Caco-2 (cell line): ENCODE data around the gene ACAP3. TPM values are rescaled to one million over a fixed set of nuclear protein-coding genes. Genes with fewer than 3 reads are reported as not detected.

Experiments used
- BruUV-seq: library from RNA; stranded (reverse); fragments of 400-500 nt; replicated peaks from 2 replicates; lab custom pipeline; 2021; lab: Mats Ljungman, UMichigan
- CTCF ChIA-PET: fragments of 300-600 bp; sonication (Branson Sonifier 250); formaldehyde crosslinking; loops from one replicate; lab custom pipeline; 2022; ENCODE audit warnings: antibody characterized with exemption; lab: Charles Lee
- POLR2A ChIA-PET: fragments of 300-600 bp; sonication (Branson Sonifier 250); formaldehyde crosslinking; loops from one replicate; lab custom pipeline; 2022; ENCODE audit warnings: antibody characterized with exemption; lab: Charles Lee
- DNase-seq, 2 experiments: peaks; one replicate each; pipeline versions ENCODE4 v3.0.0 to v3.0.0-alpha.2; 2020 to 2022
- H3K27me3 ChIP-seq: replicated peaks from 2 replicates; pipeline ENCODE4 v1.6.0; 2011; ENCODE audit warnings: low read length; ENCODE audit not compliant: control insufficient read depth, insufficient read depth
- H3K36me3 ChIP-seq: 2 replicates; pipeline ENCODE4 v1.5.1; 2011; ENCODE audit warnings: low read length; ENCODE audit not compliant: control insufficient read depth, insufficient read depth
- H3K4me1 ChIP-seq: fragments of 250-450 bp; sonication (Bioruptor Pico); 2 replicates; pipeline ENCODE4 v1.5.1; 2020; ENCODE audit warnings: mild to moderate bottlenecking
- H3K4me3 ChIP-seq: 2 replicates; pipeline ENCODE4 v1.5.1; 2011; ENCODE audit warnings: low read depth, mild to moderate bottlenecking, control low read depth, low read length
- H3K9me3 ChIP-seq: fragments of 250-450 bp; sonication (Bioruptor Pico); 2 replicates; pipeline ENCODE4 v1.5.1; 2020; ENCODE audit warnings: mild to moderate bottlenecking, moderate library complexity
- H3K27ac Mint-ChIP-seq: one replicate; pipeline ENCODE4 v1.8.0; 2022; ENCODE audit warnings: mixed read lengths; ENCODE audit not compliant: unreplicated experiment
- H3K27me3 Mint-ChIP-seq: one replicate; pipeline ENCODE4 v1.8.0; 2022; ENCODE audit warnings: mixed read lengths; ENCODE audit not compliant: insufficient read depth, unreplicated experiment
- H3K36me3 Mint-ChIP-seq: one replicate; pipeline ENCODE4 v1.8.0; 2022; ENCODE audit warnings: mild to moderate bottlenecking, mixed read lengths; ENCODE audit not compliant: insufficient read depth, unreplicated experiment
- H3K4me1 Mint-ChIP-seq: one replicate; pipeline ENCODE4 v1.8.0; 2022; ENCODE audit warnings: low read depth, mixed read lengths; ENCODE audit not compliant: unreplicated experiment
- H3K4me3 Mint-ChIP-seq: one replicate; pipeline ENCODE4 v1.8.0; 2022; ENCODE audit warnings: mild to moderate bottlenecking, moderate library complexity, mixed read lengths; ENCODE audit not compliant: unreplicated experiment
- H3K9me3 Mint-ChIP-seq: one replicate; pipeline ENCODE4 v1.8.0; 2022; ENCODE audit warnings: mixed read lengths; ENCODE audit not compliant: unreplicated experiment
- intact Hi-C: fragments of 100-400 bp; cut with micrococcal nuclease; formaldehyde crosslinking; loops from one replicate; pipeline ENCODE4 v1.10.0; 2022; ENCODE audit not compliant: unreplicated experiment
- total RNA-seq: library from RNA; stranded (reverse); gene quantifications from 2 replicates; pipeline ENCODE4 v1.2.3, GENCODE V29; 2022
- TF ChIP-seq, protein P1 (sequence below), 2 experiments: fragments of 200-600 bp in 1 of 2; IDR thresholded peaks; 1 replicate in 1 of 2; 2 replicates in 1 of 2; pipeline versions ENCODE4 v1.5.1 to v1.8.0; 2011 to 2022; ENCODE audit warnings: antibody characterized with exemption in 1 of 2, control low read depth in 1 of 2, inconsistent platforms in 1 of 2, low read depth in 1 of 2, low read length in 1 of 2, mild to moderate bottlenecking in 1 of 2, moderate library complexity in 1 of 2; ENCODE audit not compliant: insufficient read depth in 1 of 2, severe bottlenecking in 1 of 2, unreplicated experiment in 1 of 2

ACAP3 gene
- total RNA-seq, 1 experiment from 2014 or later: 46.6 TPM

DNA sequence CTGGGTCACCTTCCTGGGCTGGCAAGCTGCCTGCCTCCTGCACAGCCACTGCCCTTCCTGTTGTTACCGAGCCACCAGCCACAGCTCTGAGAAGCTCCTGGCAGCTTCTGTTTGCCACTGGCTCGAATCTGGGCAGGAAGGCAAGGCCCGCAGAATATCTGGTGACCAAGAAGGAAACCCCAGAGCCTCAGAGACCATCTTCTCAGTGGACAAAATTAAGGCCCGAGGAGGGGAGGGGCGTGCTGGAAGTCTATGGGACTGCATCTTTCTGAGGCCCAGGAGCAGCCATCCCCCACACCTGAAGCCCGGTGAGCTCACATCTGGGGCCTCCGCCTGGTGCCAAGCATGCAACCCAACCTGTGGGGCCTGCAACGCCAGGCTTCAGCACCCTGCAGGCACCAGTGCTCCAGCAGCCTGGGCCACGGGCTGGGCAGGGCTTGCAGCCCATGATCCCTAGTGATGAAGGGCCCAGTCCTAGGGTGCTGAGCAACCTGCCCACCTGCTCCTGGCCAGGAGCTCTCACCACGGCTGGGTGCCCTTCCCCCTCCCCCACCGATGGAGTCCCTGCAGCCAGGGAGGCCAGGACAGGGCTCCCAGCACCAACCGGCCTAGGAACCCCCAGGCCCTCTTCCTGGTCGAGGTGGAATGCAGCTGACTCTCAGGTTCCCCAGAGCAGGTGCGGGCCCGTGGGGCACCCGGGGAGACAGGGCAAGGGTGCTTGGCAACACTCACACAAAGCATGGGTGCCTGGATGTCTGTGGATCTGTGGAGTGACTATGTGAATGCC is 17.8 kb upstream of the ACAP3 start:
- no peak overlapping the region for H3K27ac Mint-ChIP-seq
- ChIA-PET CTCF (no interaction called here), POLR2A (interaction anchor here (0.6 to 0.9 kb wide), 2 partner anchors 48 to 91 kb away, joined by 3 read pairs; no protein-coding TSS in a partner anchor)
- Histone ChIP-seq H3K4me1 (0 out of 2 replicates have a peak, but pooled peaks cover 5% of the 10 kb centered on the region), H3K27me3 (no peaks in the 10 kb centered on the region), H3K9me3 (no peaks in the 10 kb centered on the region), H3K36me3 (no peaks in the 10 kb centered on the region), H3K4me3 (peak overlapping the region; percentile 61)
- DNase-seq: no peak
- H3K36me3 Mint-ChIP-seq: peaks cover 32% of the 10 kb centered on the region
- TF ChIP-seq, protein P1, sequence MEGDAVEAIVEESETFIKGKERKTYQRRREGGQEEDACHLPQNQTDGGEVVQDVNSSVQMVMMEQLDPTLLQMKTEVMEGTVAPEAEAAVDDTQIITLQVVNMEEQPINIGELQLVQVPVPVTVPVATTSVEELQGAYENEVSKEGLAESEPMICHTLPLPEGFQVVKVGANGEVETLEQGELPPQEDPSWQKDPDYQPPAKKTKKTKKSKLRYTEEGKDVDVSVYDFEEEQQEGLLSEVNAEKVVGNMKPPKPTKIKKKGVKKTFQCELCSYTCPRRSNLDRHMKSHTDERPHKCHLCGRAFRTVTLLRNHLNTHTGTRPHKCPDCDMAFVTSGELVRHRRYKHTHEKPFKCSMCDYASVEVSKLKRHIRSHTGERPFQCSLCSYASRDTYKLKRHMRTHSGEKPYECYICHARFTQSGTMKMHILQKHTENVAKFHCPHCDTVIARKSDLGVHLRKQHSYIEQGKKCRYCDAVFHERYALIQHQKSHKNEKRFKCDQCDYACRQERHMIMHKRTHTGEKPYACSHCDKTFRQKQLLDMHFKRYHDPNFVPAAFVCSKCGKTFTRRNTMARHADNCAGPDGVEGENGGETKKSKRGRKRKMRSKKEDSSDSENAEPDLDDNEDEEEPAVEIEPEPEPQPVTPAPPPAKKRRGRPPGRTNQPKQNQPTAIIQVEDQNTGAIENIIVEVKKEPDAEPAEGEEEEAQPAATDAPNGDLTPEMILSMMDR (IDR thresholded peaks at IDR 0.05; ENCODE audit: insufficient read depth in 1 of 2, low read depth in 1 of 2, low read length in 1 of 2, severe bottlenecking in 1 of 2, unreplicated experiment in 1 of 2): no peak
- intact Hi-C loops: no loop called here
- peaks cover 7% of the 10 kb centered on the region for H3K4me1 Mint-ChIP-seq
- no peaks in the 10 kb centered on the region for H3K9me3 Mint-ChIP-seq
- H3K4me3 Mint-ChIP-seq: peak overlapping the region; percentile 81
- no peaks in the 10 kb centered on the region for H3K27me3 Mint-ChIP-seq
- BruUV-seq: no TSS peak

DNA sequence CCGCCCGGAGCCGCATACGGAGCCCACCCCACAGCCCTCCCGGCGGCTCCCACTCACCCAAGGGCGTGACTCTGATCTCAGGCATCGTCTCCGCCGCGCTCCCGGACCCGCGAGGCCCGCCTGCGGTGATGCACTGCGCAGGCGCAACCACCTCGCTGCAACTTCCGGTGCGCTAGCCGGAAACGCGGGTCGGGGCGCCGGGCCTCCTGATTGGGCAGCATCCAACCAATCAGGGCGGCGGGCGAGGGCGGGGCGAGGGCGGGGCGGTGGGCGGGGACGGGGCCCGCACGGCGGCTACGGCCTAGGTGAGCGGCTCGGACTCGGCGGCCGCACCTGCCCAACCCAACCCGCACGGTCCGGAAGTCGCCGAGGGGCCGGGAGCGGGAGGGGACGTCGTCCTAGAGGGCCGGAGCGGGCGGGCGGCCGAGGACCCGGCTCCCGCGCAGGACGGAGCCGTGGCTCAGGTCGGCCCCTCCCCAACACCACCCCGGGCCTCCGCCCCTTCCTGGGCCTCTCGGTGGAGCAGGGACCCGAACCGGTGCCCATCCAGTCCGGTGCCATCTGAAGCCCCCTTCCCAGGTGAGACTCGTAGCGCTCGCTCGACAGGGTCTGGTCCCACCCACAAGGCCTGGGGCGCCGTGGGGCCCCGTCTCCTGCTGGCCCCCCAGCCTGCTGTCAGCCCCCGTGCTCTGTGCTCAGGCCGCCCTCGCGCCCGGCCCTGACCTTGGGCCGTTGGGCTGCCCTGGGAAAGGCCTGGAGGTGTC is 17.0 kb upstream of the ACAP3 start, which contains the start of the genes CPTP and INTS11:
Gene CPTP (plus strand): TSS at position 279 of the 764 bp plus-strand sequence. CDS start 2,109 bp downstream, outside the sequence.
Gene INTS11 (minus strand): TSS at position 137 of the 764 bp plus-strand sequence. CDS start 52 bp downstream, at position 85.
- H3K4me1 ChIP-seq: 0 out of 2 replicates have a peak, but pooled peaks cover 5% of the 10 kb centered on the region
- H3K27ac Mint-ChIP-seq: peak within 1 kb of the TSS; percentile 88
- peak within 1 kb of the TSS; percentile 81 for H3K4me3 Mint-ChIP-seq
- peaks cover 7% of the 10 kb centered on the region for H3K4me1 Mint-ChIP-seq
- intact Hi-C loops: no loop called here
- CTCF ChIA-PET: no interaction called here
- TF ChIP-seq, protein P1 (IDR thresholded peaks at IDR 0.05; ENCODE audit: insufficient read depth in 1 of 2, low read depth in 1 of 2, low read length in 1 of 2, severe bottlenecking in 1 of 2, unreplicated experiment in 1 of 2): no peak
- no peaks in the 10 kb centered on the region for H3K27me3 Mint-ChIP-seq
- H3K9me3 ChIP-seq: no peaks in the 10 kb centered on the region
- H3K9me3 Mint-ChIP-seq: no peaks in the 10 kb centered on the region
- H3K36me3 Mint-ChIP-seq: peaks cover 40% of the 10 kb centered on the region
- POLR2A ChIA-PET: interaction anchor here (0.6 to 0.9 kb wide), 2 partner anchors 49 to 90 kb away, joined by 3 read pairs; no protein-coding TSS in a partner anchor
- H3K27me3 ChIP-seq: no peaks in the 10 kb centered on the region
- DNase-seq: peak; percentile 93 to 94
- H3K4me3 ChIP-seq: peak within 1 kb of the TSS; percentile 61
- no peaks in the 10 kb centered on the region for H3K36me3 ChIP-seq
- BruUV-seq: TSS peak; percentile 53

DNA sequence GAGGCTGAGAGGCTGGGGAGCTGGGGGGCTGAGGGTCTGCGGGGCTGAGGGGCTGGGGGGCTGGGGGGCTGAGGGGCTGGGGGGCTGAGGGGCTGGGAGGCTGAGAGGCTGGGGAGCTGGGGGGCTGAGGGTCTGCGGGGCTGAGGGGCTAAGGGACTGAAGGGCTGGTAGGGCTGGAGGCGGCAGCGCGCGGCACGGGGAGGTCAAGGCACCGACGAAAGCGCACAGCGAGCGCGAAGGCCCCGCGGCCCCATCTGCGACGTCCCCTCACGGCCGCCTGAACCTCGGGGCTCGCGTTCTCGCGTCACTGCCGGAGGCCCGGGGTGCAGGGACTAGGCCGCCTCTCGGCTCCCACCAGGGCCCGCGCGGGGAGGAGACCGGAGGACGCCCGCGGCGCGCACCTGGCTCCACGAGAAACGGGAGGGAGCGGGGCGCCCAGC is 16.4 kb upstream of the ACAP3 start:
- TF ChIP-seq, protein P1 (IDR thresholded peaks at IDR 0.05; ENCODE audit: insufficient read depth in 1 of 2, low read depth in 1 of 2, low read length in 1 of 2, severe bottlenecking in 1 of 2, unreplicated experiment in 1 of 2): no peak
- peak overlapping the region; percentile 81 for H3K4me3 Mint-ChIP-seq
- CTCF ChIA-PET: no interaction called here
- BruUV-seq: no TSS peak
- no peak for DNase-seq
- peak overlapping the region; percentile 88 for H3K27ac Mint-ChIP-seq
- Histone ChIP-seq H3K4me3 (peak overlapping the region; percentile 61), H3K36me3 (no peaks in the 10 kb centered on the region), H3K27me3 (no peaks in the 10 kb centered on the region), H3K9me3 (no peaks in the 10 kb centered on the region), H3K4me1 (0 out of 2 replicates have a peak, but pooled peaks cover 5% of the 10 kb centered on the region)
- intact Hi-C loops: no loop called here
- H3K27me3 Mint-ChIP-seq: no peaks in the 10 kb centered on the region
- H3K36me3 Mint-ChIP-seq: peaks cover 43% of the 10 kb centered on the region
- POLR2A ChIA-PET: no interaction called here
- peaks cover 7% of the 10 kb centered on the region for H3K4me1 Mint-ChIP-seq
- H3K9me3 Mint-ChIP-seq: no peaks in the 10 kb centered on the region
